MM.1S (cell line): ENCODE results near the gene GPAT3.

ENCODE experiments used
- DNase-seq: peaks from one replicate; pipeline ENCODE4 v3.0.0-alpha.2; 2015
- H2AFZ ChIP-seq: fragments of 300-600 bp; sonication (generic); 2 replicates; pipeline ENCODE4 v1.6.0; 2016; ENCODE audit warnings: antibody characterized with exemption, low read length
- H3F3A ChIP-seq: fragments of 300-600 bp; sonication (generic); 2 replicates; pipeline ENCODE4 v1.6.1; 2016; ENCODE audit warnings: mild to moderate bottlenecking, antibody characterized with exemption, low read length, moderate library complexity, mixed read lengths; ENCODE audit not compliant: insufficient read depth
- H3K27ac ChIP-seq: fragments of 300-600 bp; sonication (generic); 2 replicates; pipeline ENCODE4 v1.5.1; 2016; ENCODE audit warnings: mild to moderate bottlenecking, low read length
- H3K27me3 ChIP-seq: fragments of 300-600 bp; sonication (generic); replicated peaks from 2 replicates; pipeline ENCODE4 v1.6.0; 2016; ENCODE audit warnings: low read length; ENCODE audit not compliant: insufficient read depth
- H3K36me3 ChIP-seq: fragments of 300-600 bp; sonication (generic); replicated peaks from 2 replicates; pipeline ENCODE4 v1.6.1; 2016; ENCODE audit warnings: mild to moderate bottlenecking, low read length, mixed read lengths; ENCODE audit not compliant: insufficient read depth
- H3K4me1 ChIP-seq: fragments of 300-600 bp; sonication (generic); 2 replicates; pipeline ENCODE4 v1.6.1; 2016; ENCODE audit warnings: low read length, mixed read lengths
- H3K4me2 ChIP-seq: fragments of 300-600 bp; sonication (generic); 2 replicates; pipeline ENCODE4 v1.6.0; 2016; ENCODE audit warnings: low read depth, low read length
- H3K4me3 ChIP-seq: fragments of 300-600 bp; sonication (generic); 2 replicates; pipeline ENCODE4 v1.5.1; 2016; ENCODE audit warnings: low read length, mixed read lengths
- H3K79me2 ChIP-seq: fragments of 300-600 bp; sonication (generic); 2 replicates; pipeline ENCODE4 v1.6.1; 2016; ENCODE audit warnings: mixed run types, low read length, mixed read lengths
- H3K9ac ChIP-seq: fragments of 300-600 bp; sonication (generic); 2 replicates; pipeline ENCODE4 v1.6.1; 2016; ENCODE audit warnings: low read length, mixed read lengths
- H3K9me2 ChIP-seq: fragments of 300-600 bp; sonication (generic); replicated peaks from 2 replicates; pipeline ENCODE4 v1.6.1; 2016; ENCODE audit warnings: mild to moderate bottlenecking, low read length, mixed read lengths; ENCODE audit not compliant: insufficient read depth
- H3K9me3 ChIP-seq: fragments of 300-600 bp; sonication (generic); replicated peaks from 2 replicates; pipeline ENCODE4 v1.6.1; 2016; ENCODE audit warnings: mild to moderate bottlenecking, low read length, mixed read lengths; ENCODE audit not compliant: insufficient read depth
- H4K20me1 ChIP-seq: fragments of 300-600 bp; sonication (generic); 2 replicates; pipeline ENCODE4 v1.6.1; 2016; ENCODE audit warnings: mild to moderate bottlenecking, low read length, moderate library complexity, mixed read lengths; ENCODE audit not compliant: insufficient read depth
- CTCF ChIP-seq: fragments of 300-600 bp; sonication (generic); IDR thresholded peaks from 2 replicates; pipeline ENCODE4 v1.5.1; 2016; ENCODE audit warnings: antibody characterized with exemption, low read length, mixed read lengths
- EZH2 ChIP-seq: fragments of 300-600 bp; sonication (generic); optimal IDR thresholded peaks from 2 replicates; pipeline ENCODE3; 2017; ENCODE audit warnings: low read depth, mild to moderate bottlenecking, antibody characterized with exemption, low read length, mixed read lengths
- EZH2phosphoT487 ChIP-seq: fragments of 300-600 bp; sonication (generic); IDR thresholded peaks from 2 replicates; pipeline ENCODE4 v1.6.1; 2018; ENCODE audit warnings: antibody characterized with exemption, low read length

The GPAT3 gene

GRCh38 chr4:83536362-83537272 is 709 bp downstream of the GPAT3 start:
- H3K27me3 ChIP-seq: no peaks in the 10 kb centered on the region; the same call in 1 of the 2 replicates
- TF ChIP-seq EZH2phosphoT487 (no peak), EZH2 (no peak), CTCF (no peak)
- no peaks in the 10 kb centered on the region for H3K9me2 ChIP-seq
- 0 out of 2 replicates have a peak, but pooled peaks cover 3% of the 10 kb centered on the region for H3K4me1 ChIP-seq
- no peak for DNase-seq
- H3K9me3 ChIP-seq: no peaks in the 10 kb centered on the region
- H3K27ac ChIP-seq: no peak overlapping the region
- no peaks in the 10 kb centered on the region for H3K79me2 ChIP-seq
- peak overlapping the region; percentile 22; the same call in 1 of the 2 replicates for H3K9ac ChIP-seq
- peak overlapping the region; percentile 81 for H2AFZ ChIP-seq
- no peaks in the 10 kb centered on the region for H3K36me3 ChIP-seq
- peak overlapping the region; percentile 78 for H3K4me3 ChIP-seq
- peak overlapping the region; percentile 94 for H3K4me2 ChIP-seq
- no peaks in the 10 kb centered on the region for H4K20me1 ChIP-seq
- 0 out of 2 replicates have a peak, but pooled peaks cover 5% of the 10 kb centered on the region for H3F3A ChIP-seq

GRCh38 chr4:83542225-83542624 is 6.3 kb downstream of the GPAT3 start:
- Histone ChIP-seq H3K27ac (no peak overlapping the region), H3K79me2 (no peaks in the 10 kb centered on the region), H3F3A (0 out of 2 replicates have a peak, but pooled peaks cover 5% of the 10 kb centered on the region), H4K20me1 (no peaks in the 10 kb centered on the region), H3K4me1 (no peaks in the 10 kb centered on the region), H2AFZ (no peak overlapping the region), H3K9ac (no peak overlapping the region), H3K4me3 (no peak overlapping the region), H3K9me3 (no peaks in the 10 kb centered on the region), H3K36me3 (no peaks in the 10 kb centered on the region), H3K9me2 (no peaks in the 10 kb centered on the region), H3K4me2 (no peak overlapping the region), H3K27me3 (no peaks in the 10 kb centered on the region)
- no peak for DNase-seq
- TF ChIP-seq EZH2phosphoT487 (no peak), CTCF (no peak), EZH2 (no peak)

- Histone ChIP-seq H3K4me1 (no peaks in the 10 kb centered on the region), H3K27ac (no peak overlapping the region), H3K4me3 (no peak overlapping the region), H3K9ac (no peak overlapping the region), H3K79me2 (no peaks in the 10 kb centered on the region), H3K4me2 (no peak overlapping the region), H2AFZ (no peak overlapping the region), H3K36me3 (no peaks in the 10 kb centered on the region), H3K9me2 (no peaks in the 10 kb centered on the region), H4K20me1 (no peaks in the 10 kb centered on the region), H3K9me3 (no peaks in the 10 kb centered on the region), H3K27me3 (no peaks in the 10 kb centered on the region), H3F3A (no peaks in the 10 kb centered on the region)
- no peak for DNase-seq
- no peak for TF ChIP-seq EZH2phosphoT487
- TF ChIP-seq EZH2: no peak
- TF ChIP-seq CTCF: no peak
These were observed 10.9 kb downstream of the GPAT3 start for GRCh38 chr4:83546786-83547185.
